Stomach (tissue), 9 donors: Measurements from ENCODE around the gene SPDYE6. TPM values are rescaled to one million over a fixed set of nuclear protein-coding genes. Genes with fewer than 3 reads are reported as not detected.
A peak's percentile ranks its signal among the peaks of the same experiment; 100 is the strongest.

Experiments
- DNase-seq, 2 donors: peaks; one replicate each; pipeline versions ENCODE4 v3.0.0 to v3.0.0-alpha.2; 2013 to 2019
- H3K27ac ChIP-seq, 5 donors: fragments of 200-600 bp in 4 of 5; sonication (generic) in 4 of 5; one replicate each; pipeline ENCODE4 v1.5.1; 2013 to 2019; ENCODE audit warnings: mild to moderate bottlenecking in 1 of 5, moderate library complexity in 1 of 5
- H3K27me3 ChIP-seq, 3 donors: fragments of 200-600 bp; sonication (generic); one replicate each; pipeline ENCODE4 v1.5.1; 2017 to 2019; ENCODE audit warnings: mixed run types in 1 of 3
- H3K36me3 ChIP-seq, 4 donors: fragments of 200-600 bp; sonication (generic); 1 replicate in 3 of 4; 2 replicates in 1 of 4; pipeline ENCODE4 v1.5.1; 2016 to 2019
- H3K4me1 ChIP-seq, 4 donors: fragments of 200-600 bp; sonication (generic); one replicate each; pipeline ENCODE4 v1.5.1; 2016 to 2019
- H3K4me3 ChIP-seq, 4 donors: fragments of 200-600 bp; sonication (generic) in 3 of 4; one replicate each; pipeline ENCODE4 v1.5.1; 2016 to 2019; ENCODE audit warnings: mild to moderate bottlenecking in 1 of 4
- H3K9me3 ChIP-seq, 4 donors: fragments of 200-600 bp; sonication (generic); one replicate each; pipeline ENCODE4 v1.5.1; 2016 to 2019
- EP300 ChIP-seq: sonication (generic); formaldehyde crosslinking; IDR thresholded peaks from one replicate; pipeline ENCODE4 v1.6.1; 2017; ENCODE audit warnings: antibody characterized with exemption
- POLR2A ChIP-seq, 4 donors: fragments of 450-650 bp; IDR thresholded peaks; one replicate each; pipeline ENCODE4 v1.6.1; 2016; ENCODE audit warnings: antibody characterized with exemption in 4 of 4, control low read depth in 2 of 4, mild to moderate bottlenecking in 1 of 4, moderate library complexity in 1 of 4
- POLR2AphosphoS5 ChIP-seq, 3 donors: sonication (generic); formaldehyde crosslinking; IDR thresholded peaks; one replicate each; pipeline ENCODE4 v1.6.1; 2016; ENCODE audit warnings: antibody characterized with exemption in 3 of 3
- WGBS, 5 donors: extraction: QIAGEN DNeasy Blood & Tissue Kit in 3 of 5; methylation state at CpG; one replicate each; pipeline versions ENCODE4 v1.1.5 to v1.1.7; 2013 to 2018; 5-methylcytosine and 5-hydroxymethylcytosine counted together
- intact Hi-C: fragments of 100-400 bp; cut with DNase I; formaldehyde crosslinking; loops from one replicate; pipeline ENCODE4 v1.15.1; 2023; ENCODE audit warnings: low total_unique reads
- polyA plus RNA-seq, 3 donors: library from polyadenylated mRNA; stranded (reverse); fragments of 200-250 nt; gene quantifications; one replicate each; pipeline ENCODE4 v1.2.3, GENCODE V29; 2013
- total RNA-seq, 5 donors: library from RNA; depleted of rRNA; stranded (reverse); fragments of >200 nt; gene quantifications; one replicate each; pipeline versions ENCODE4 v1.1.0 to v1.2.3, GENCODE V29; 2014 to 2016
- TF ChIP-seq, protein P1 (sequence below), 7 experiments: fragments of 450-650 bp in 4 of 7; fragments of 200-600 bp in 3 of 7; sonication (generic) in 3 of 7; IDR thresholded peaks; one replicate each; pipeline ENCODE4 v1.5.1; 2016 to 2019; ENCODE audit warnings: antibody characterized with exemption in 7 of 7, control low read depth in 2 of 7, mild to moderate bottlenecking in 1 of 7
- donor health status: healthy with polysubstance abuse.
- donor health status: Bipolar disorder and iron deficiency.
- donor health status: healthy.

Gene SPDYE6
- total and polyA plus RNA-seq, 8 donors: not detected

DNA sequence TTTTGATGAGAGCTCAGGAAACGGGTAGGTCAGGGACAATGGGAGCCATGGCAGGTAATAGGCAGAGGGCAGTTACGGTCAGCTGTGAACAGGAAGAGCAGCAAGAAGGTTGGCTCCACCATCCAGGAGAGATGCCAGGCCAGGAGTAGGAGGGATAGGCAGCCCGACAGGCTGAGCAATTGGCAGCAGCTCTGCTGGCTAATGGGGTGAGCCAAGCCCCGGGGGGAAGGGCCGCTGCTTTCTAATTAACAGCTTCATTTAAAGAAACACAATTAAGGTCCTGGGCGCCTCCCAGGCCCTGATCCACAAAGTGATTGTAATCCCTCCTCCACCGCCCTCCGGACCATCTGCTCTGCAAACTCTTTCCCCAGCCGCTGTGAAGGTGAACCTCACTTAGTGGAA lies 45.8 kb downstream of the SPDYE6 start:
- no peaks in the 10 kb centered on the region for H3K9me3 ChIP-seq
- intact Hi-C loops: no loop called here
- no peak for TF ChIP-seq POLR2AphosphoS5 (IDR thresholded peaks at IDR 0.05)
- TF ChIP-seq, protein P1, sequence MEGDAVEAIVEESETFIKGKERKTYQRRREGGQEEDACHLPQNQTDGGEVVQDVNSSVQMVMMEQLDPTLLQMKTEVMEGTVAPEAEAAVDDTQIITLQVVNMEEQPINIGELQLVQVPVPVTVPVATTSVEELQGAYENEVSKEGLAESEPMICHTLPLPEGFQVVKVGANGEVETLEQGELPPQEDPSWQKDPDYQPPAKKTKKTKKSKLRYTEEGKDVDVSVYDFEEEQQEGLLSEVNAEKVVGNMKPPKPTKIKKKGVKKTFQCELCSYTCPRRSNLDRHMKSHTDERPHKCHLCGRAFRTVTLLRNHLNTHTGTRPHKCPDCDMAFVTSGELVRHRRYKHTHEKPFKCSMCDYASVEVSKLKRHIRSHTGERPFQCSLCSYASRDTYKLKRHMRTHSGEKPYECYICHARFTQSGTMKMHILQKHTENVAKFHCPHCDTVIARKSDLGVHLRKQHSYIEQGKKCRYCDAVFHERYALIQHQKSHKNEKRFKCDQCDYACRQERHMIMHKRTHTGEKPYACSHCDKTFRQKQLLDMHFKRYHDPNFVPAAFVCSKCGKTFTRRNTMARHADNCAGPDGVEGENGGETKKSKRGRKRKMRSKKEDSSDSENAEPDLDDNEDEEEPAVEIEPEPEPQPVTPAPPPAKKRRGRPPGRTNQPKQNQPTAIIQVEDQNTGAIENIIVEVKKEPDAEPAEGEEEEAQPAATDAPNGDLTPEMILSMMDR (IDR thresholded peaks at IDR 0.05): no peak
- H3K4me3 ChIP-seq: no peak overlapping the region
- no peaks in the 10 kb centered on the region for H3K27me3 ChIP-seq
- H3K27ac ChIP-seq: no peak overlapping the region
- no peak for DNase-seq
- peaks cover 7 to 19% (median 10%) of the 10 kb centered on the region in 4 donors for H3K4me1 ChIP-seq
- peaks cover 0 to 34% (median 16%) of the 10 kb centered on the region in 4 donors for H3K36me3 ChIP-seq
- WGBS, 5 donors: 83 to 93% (median 90%) methylated on average over 9 of the region's 9 CpGs

DNA sequence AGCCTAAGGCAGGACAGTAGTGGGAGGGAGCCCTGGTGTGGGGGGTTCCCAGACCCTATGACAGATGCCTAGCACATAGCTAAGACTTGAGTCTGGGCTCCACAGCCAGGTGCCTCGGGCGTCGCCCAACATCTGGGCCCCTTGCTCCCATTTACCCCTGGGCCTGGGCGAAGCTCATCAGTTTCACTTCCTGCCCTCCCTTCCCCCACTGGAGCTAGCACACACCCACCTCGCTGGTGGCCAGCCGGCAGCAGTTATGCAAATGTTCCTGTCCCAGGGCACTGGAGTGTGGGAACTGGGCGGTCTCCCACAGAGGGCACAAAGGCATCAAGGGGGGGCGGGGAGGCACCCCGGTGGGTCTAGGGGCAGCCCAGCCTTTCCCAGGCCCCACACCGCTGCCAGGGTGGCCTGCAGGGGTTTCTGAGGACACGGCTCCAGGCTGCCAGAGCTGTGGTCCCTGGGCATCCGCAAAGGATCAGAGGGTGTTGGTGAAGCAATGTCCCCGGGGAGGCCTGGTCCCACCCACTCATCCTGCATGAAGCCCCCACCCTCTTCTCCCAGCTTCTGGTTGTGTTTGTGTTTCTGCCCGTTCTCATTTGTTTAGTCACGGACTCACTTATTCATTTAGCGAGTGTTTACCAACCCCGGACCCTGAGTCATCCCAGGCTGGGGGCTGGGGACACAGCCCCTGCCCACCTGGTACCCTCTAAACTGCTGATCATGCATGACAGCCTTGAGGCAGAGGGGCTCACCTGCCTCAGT lies 49.1 kb downstream of the SPDYE6 start:
- DNase-seq: peak; percentile 72 to 89
- no peaks in the 10 kb centered on the region for H3K27me3 ChIP-seq
- no peak for TF ChIP-seq POLR2A (IDR thresholded peaks at IDR 0.05)
- peak in 2 of 3 donors; percentile 22 to 68 for TF ChIP-seq POLR2AphosphoS5 (IDR thresholded peaks at IDR 0.05)
- H3K27ac ChIP-seq: peak overlapping the region in 2 of 5 donors; percentile 18 to 58
- peaks cover 7 to 19% (median 12%) of the 10 kb centered on the region in 4 donors for H3K4me1 ChIP-seq
- H3K4me3 ChIP-seq: peak overlapping the region; percentile 9 to 35 (median 15)
- 18 to 34% (median 21%) methylated on average over 10 to 17 of the region's 17 CpGs for WGBS, 5 donors
- intact Hi-C loops: no loop called here
- no peaks in the 10 kb centered on the region for H3K9me3 ChIP-seq
- peaks cover 0 to 17% (median 11%) of the 10 kb centered on the region in 4 donors for H3K36me3 ChIP-seq

DNA sequence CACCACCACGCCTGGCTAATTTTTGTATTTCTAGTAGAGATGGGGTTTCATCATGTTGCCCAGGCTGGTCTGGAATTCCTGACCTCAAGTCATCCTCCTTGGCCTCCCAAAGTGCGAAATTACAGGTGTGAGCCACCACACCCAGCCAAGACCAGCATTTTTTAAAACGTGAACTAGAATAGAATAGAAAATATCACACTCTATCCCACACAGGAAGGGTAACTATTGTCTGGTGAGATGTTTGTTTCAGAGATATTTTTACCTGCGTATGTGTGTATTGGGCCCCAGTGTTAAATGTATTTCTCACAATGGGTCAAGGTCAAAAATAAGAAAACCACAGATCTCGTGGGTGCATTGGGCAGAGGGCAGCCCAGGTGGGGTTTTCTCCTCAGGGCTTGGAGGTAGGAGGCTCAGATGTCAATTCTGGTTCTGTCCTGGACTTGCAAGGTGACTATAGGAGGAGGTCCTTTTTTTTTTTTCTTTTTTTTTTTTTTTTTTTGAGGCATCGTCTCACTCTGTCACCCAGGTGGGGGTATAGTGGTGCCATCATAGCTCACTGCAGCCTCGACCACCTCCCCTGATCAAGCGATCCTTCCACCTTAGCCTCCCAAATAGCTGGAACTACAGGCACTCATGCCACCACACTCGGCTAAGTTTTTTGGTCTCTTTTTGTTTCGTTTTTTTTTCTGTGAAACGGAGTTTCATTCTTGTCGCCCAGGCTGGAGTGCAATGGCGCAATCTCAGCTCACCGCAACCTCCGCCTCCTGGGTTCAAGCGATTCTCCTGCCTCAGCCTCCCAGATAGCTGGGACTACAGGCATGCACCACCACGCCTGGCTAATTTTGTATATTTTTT lies 50.6 kb downstream of the SPDYE6 start:
- Histone ChIP-seq H3K36me3 (peaks cover 0 to 17% (median 9%) of the 10 kb centered on the region in 4 donors), H3K27me3 (peaks cover 0 to 6% (median 0%) of the 10 kb centered on the region in 3 donors), H3K27ac (peak overlapping the region in 1 of 5 donors; percentile 47), H3K4me1 (peaks cover 7 to 23% (median 12%) of the 10 kb centered on the region in 4 donors), H3K4me3 (no peak overlapping the region), H3K9me3 (no peaks in the 10 kb centered on the region)
- DNase-seq: no peak
- TF ChIP-seq EP300 (no peak), POLR2AphosphoS5 (IDR thresholded peaks at IDR 0.05) (no peak), POLR2A (IDR thresholded peaks at IDR 0.05) (no peak)
- TF ChIP-seq, protein P1 (IDR thresholded peaks at IDR 0.05): no peak
- intact Hi-C loops: no loop called here
- WGBS, 5 donors: 87 to 93% (median 88%) methylated on average over 17 of the region's 17 CpGs

DNA sequence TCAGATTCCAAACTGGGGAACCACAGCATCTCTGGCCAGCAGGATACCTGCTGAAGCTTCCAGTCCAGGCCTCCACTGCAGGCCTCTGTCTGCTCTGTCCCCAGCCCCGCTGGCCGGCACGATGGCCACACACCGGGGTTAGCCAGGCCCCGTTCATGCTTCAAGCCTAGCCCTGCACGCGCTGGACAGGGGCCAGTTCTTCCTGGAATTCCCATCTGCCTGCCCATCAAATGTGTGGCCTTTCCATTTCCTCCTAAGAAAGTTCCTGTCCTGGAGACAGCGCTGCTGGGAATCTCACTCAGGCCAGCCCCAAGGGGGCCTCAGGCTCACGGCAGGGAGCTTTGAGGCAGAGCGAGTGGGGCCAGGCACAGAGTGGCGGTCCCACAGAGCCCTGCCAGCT lies 51.6 kb downstream of the SPDYE6 start:
- Histone ChIP-seq H3K36me3 (peaks cover 0 to 10% (median 6%) of the 10 kb centered on the region in 4 donors), H3K27ac (peak overlapping the region in 3 of 5 donors; percentile 7 to 47 (median 24)), H3K4me3 (no peak overlapping the region), H3K27me3 (peaks cover 0 to 15% (median 0%) of the 10 kb centered on the region in 3 donors), H3K9me3 (no peaks in the 10 kb centered on the region), H3K4me1 (peaks cover 7 to 32% (median 14%) of the 10 kb centered on the region in 4 donors)
- peak in 1 of 2 donors; percentile 1 for DNase-seq
- WGBS, 5 donors: 61 to 79% (median 75%) methylated on average over 11 of the region's 11 CpGs
- intact Hi-C loops: no loop called here
- TF ChIP-seq, protein P1 (IDR thresholded peaks at IDR 0.05): no peak
- TF ChIP-seq POLR2A (IDR thresholded peaks at IDR 0.05) (no peak), POLR2AphosphoS5 (IDR thresholded peaks at IDR 0.05) (no peak), EP300 (no peak)
